Colonic mucosa (tissue), 4 donors: ENCODE data around the gene SEMA4D. TPM values are rescaled to one million over a fixed set of nuclear protein-coding genes. Genes with fewer than 3 reads are reported as not detected.

Experiments used
- DNase-seq: peaks from one replicate; pipeline ENCODE4 v3.0.0-alpha.2; 2020
- H3K27ac ChIP-seq: fragments of 200-600 bp; one replicate; pipeline ENCODE4 v1.8.0; 2021
- H3K27me3 ChIP-seq: fragments of 200-600 bp; one replicate; pipeline ENCODE4 v1.8.0; 2021
- H3K36me3 ChIP-seq: fragments of 200-600 bp; one replicate; pipeline ENCODE4 v1.8.0; 2021
- H3K4me1 ChIP-seq: fragments of 200-600 bp; one replicate; pipeline ENCODE4 v1.8.0; 2021; ENCODE audit warnings: mild to moderate bottlenecking
- H3K4me3 ChIP-seq: fragments of 200-600 bp; one replicate; pipeline ENCODE4 v1.8.0; 2021
- H3K9ac ChIP-seq, 2 donors: one replicate each; pipeline ENCODE4 v1.7.0; 2013; ENCODE audit warnings: control low read depth in 2 of 2, low read depth in 2 of 2, low read length in 2 of 2
- H3K9me3 ChIP-seq: fragments of 200-600 bp; one replicate; pipeline ENCODE4 v1.8.0; 2021
- intact Hi-C: fragments of 100-400 bp; cut with DNase I; formaldehyde crosslinking; loops from one replicate; pipeline ENCODE4 v1.14.1; 2022
- total RNA-seq, 2 donors: library from RNA; stranded (reverse); fragmentation: NEBNext Ultra II Directional in 1 of 2; extraction: Animal tissue kit (Norgen Biotek cat#: 25700) in 1 of 2; gene quantifications; one replicate each; pipeline ENCODE4 v1.2.1, GENCODE V29; 2021
- TF ChIP-seq, protein P1 (sequence below): fragments of 200-600 bp; IDR thresholded peaks from one replicate; pipeline ENCODE4 v1.8.0; 2022; ENCODE audit warnings: antibody characterized with exemption, mild to moderate bottlenecking
- donor health status: healthy.
- donor health status: DM: no; HTN: no; CAD: no.
- donor health status: DM: no; HTN: no; CAD: no.

SEMA4D gene
- total RNA-seq, 2 donors from 2014 or later: 14.7 to 19.0 TPM

DNA sequence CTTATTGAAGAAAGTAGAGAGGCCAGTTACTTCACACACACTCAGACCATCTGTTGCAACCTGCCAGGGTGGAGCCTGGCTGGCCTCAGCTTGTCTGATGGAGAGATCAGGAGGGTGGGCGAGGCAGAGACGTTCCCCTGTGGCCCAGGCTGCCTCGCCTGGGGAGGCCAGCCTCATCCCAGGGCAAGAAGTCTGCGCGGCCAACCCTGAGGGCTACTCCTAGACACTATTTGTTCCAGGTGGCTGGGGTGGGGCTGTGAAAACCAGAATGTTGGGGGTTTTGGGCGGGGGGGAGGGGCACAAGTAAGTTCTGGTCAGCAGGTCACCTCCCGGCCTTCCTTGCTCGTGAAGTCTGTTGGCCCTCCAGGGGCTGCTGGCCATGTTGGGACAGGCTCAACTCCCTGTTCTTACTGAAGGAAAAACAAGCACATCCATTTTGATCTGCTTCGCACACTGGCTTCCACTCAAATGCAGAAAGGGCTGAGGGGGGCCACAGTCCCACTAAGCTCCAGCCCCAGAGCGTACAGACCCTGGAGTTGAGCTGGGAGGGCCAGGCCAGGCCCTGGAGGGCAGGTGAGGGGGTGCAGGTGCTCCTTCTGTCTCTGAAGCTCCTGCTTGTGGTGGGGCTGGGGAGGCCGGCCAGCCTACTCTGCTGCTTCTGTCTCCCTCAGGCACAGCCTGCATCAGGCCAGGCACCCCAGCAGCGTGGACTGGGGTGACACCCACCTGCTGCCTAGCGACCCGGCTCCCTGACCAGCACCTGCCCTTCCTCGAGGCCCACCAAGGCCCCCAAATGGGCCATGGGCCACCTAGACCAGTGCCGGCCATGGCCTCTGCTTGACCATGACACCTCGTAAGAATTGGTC lies 133.0 kb downstream of the SEMA4D start:
- H3K9ac ChIP-seq: no peak overlapping the region
- DNase-seq: no peak

GRCh38 chr9:89363921-89364665 lies 133.8 kb downstream of the SEMA4D start:
- Histone ChIP-seq H3K27ac (no peak overlapping the region), H3K9me3 (no peaks in the 10 kb centered on the region), H3K27me3 (no peaks in the 10 kb centered on the region), H3K4me3 (no peak overlapping the region), H3K4me1 (no peaks in the 10 kb centered on the region), H3K9ac (no peak overlapping the region), H3K36me3 (peaks cover 8% of the 10 kb centered on the region)
- TF ChIP-seq, protein P1, sequence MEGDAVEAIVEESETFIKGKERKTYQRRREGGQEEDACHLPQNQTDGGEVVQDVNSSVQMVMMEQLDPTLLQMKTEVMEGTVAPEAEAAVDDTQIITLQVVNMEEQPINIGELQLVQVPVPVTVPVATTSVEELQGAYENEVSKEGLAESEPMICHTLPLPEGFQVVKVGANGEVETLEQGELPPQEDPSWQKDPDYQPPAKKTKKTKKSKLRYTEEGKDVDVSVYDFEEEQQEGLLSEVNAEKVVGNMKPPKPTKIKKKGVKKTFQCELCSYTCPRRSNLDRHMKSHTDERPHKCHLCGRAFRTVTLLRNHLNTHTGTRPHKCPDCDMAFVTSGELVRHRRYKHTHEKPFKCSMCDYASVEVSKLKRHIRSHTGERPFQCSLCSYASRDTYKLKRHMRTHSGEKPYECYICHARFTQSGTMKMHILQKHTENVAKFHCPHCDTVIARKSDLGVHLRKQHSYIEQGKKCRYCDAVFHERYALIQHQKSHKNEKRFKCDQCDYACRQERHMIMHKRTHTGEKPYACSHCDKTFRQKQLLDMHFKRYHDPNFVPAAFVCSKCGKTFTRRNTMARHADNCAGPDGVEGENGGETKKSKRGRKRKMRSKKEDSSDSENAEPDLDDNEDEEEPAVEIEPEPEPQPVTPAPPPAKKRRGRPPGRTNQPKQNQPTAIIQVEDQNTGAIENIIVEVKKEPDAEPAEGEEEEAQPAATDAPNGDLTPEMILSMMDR: no peak
- intact Hi-C loops: no loop called here
- DNase-seq: no peak

More for the DNA sequence above, 133.0 kb downstream of the SEMA4D start:
- TF ChIP-seq, protein P1: no peak
- intact Hi-C loops: no loop called here
- Histone ChIP-seq H3K4me3 (no peak overlapping the region), H3K27me3 (no peaks in the 10 kb centered on the region), H3K36me3 (peaks cover 8% of the 10 kb centered on the region), H3K4me1 (no peaks in the 10 kb centered on the region), H3K27ac (no peak overlapping the region), H3K9me3 (no peaks in the 10 kb centered on the region)

DNA sequence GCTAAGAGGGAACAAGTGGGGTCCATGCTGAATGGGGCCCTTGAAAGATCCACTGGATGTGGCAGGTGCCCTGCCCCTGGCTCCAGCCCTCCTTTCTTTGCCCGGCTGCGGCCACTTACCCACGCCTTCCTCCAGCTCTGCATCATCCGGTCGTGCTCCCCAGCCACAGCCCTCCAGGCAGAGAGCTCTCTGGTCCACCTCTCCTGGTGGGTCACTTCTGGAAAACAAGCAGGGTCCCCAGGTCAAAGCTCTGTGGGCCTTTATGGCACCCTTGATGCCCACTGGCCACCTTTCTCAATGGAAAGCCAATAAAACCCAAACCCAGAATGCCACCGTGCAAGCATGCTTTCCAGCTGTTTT lies 134.6 kb downstream of the SEMA4D start:
- TF ChIP-seq, protein P1: no peak
- Histone ChIP-seq H3K4me3 (no peak overlapping the region), H3K36me3 (peaks cover 8% of the 10 kb centered on the region), H3K27ac (no peak overlapping the region), H3K9me3 (no peaks in the 10 kb centered on the region), H3K9ac (no peak overlapping the region), H3K27me3 (no peaks in the 10 kb centered on the region), H3K4me1 (no peaks in the 10 kb centered on the region)
- intact Hi-C loops: no loop called here
- no peak for DNase-seq

DNA sequence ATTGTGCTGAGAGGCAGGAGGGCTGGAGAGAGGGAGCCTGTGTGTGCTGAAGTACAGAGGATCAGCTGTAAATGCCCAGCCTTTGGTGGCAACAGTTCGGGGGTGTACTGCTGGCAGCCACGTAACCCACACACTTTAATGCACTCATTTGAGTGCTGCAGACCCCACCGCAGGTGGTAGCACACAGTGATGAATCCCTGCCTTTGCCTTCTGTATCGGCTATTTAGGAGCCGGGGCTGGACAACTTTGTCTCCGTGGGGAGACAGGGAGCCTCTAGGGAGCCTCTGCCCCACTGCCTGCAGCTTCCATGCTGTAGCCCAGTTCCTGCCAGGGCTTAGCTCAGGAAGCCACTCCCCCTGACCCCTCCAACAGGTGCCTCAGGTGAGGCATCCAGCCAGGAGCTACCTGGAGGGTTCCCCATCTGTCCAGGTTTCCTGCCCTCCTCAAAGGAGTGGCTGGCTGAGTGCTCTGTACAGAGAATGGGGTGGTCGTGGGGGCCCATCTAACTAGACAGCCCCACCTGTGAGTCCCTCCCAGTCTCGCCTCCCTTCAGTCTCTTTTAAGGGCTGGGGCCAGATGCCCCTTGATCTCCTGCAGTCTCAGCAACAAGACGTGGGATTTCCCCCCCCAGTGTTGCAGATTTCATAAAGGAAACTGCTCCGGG lies 135.1 kb downstream of the SEMA4D start:
- H3K27ac ChIP-seq: no peak overlapping the region
- no peaks in the 10 kb centered on the region for H3K9me3 ChIP-seq
- H3K9ac ChIP-seq: no peak overlapping the region
- intact Hi-C loops: no loop called here
- no peaks in the 10 kb centered on the region for H3K4me1 ChIP-seq
- no peak for DNase-seq
- no peak overlapping the region for H3K4me3 ChIP-seq
- peaks cover 8% of the 10 kb centered on the region for H3K36me3 ChIP-seq
- TF ChIP-seq, protein P1: no peak
- no peaks in the 10 kb centered on the region for H3K27me3 ChIP-seq

GRCh38 chr9:89361816-89362646 lies 135.9 kb downstream of the SEMA4D start:
- no peak overlapping the region for H3K9ac ChIP-seq
- no peak overlapping the region for H3K27ac ChIP-seq
- intact Hi-C loops: no loop called here
- TF ChIP-seq, protein P1: no peak
- no peaks in the 10 kb centered on the region for H3K4me1 ChIP-seq
- H3K9me3 ChIP-seq: no peaks in the 10 kb centered on the region
- no peak overlapping the region for H3K4me3 ChIP-seq
- peaks cover 8% of the 10 kb centered on the region for H3K36me3 ChIP-seq
- no peak for DNase-seq
- H3K27me3 ChIP-seq: no peaks in the 10 kb centered on the region
